GM18951 (cell line): ENCODE results near the gene GM2A.

ENCODE experiments used
- POLR2A ChIP-seq: IDR thresholded peaks from 4 replicates; pipeline ENCODE4 v1.6.1; 2011; ENCODE audit warnings: mild to moderate bottlenecking; ENCODE audit not compliant: insufficient read length, insufficient read depth; ENCODE audit errors: extremely low read depth
- in situ Hi-C: fragments of 300-500 bp; cut with MboI; formaldehyde crosslinking; loops from one replicate; pipeline ENCODE4 v1.12.0; 2022; ENCODE audit warnings: low sequenced_read_pairs, mixed read lengths, inconsistent platforms; ENCODE audit not compliant: unreplicated experiment

GM2A gene

GRCh38 chr5:151252762-151253604 is at the start of gene GM2A:
Gene GM2A, plus strand, starts transcription at chr5:151253185. Its CDS starts 32 bp downstream, at chr5:151253217.
- in situ Hi-C loops: no loop called here
- TF ChIP-seq POLR2A: peak; percentile 93

GRCh38 chr5:151204051-151204450 is 48.9 kb upstream of the GM2A start:
- in situ Hi-C loops: no loop called here
- TF ChIP-seq POLR2A: no peak

GRCh38 chr5:151205411-151205810 is 47.6 kb upstream of the GM2A start:
- in situ Hi-C loops: no loop called here
- no peak for TF ChIP-seq POLR2A

GRCh38 chr5:151208481-151208914 is 44.5 kb upstream of the GM2A start:
- in situ Hi-C loops: no loop called here
- no peak for TF ChIP-seq POLR2A

- in situ Hi-C loops: no loop called here
- TF ChIP-seq POLR2A: no peak
Measured at GRCh38 chr5:151212406-151212798, 40.6 kb upstream of the GM2A start.

GRCh38 chr5:151213803-151214613 is 39.0 kb upstream of the GM2A start:
- in situ Hi-C loops: no loop called here
- peak; percentile 90 for TF ChIP-seq POLR2A

- TF ChIP-seq POLR2A: peak; percentile 56
- in situ Hi-C loops: no loop called here
Measured at GRCh38 chr5:151214614-151215545, 38.1 kb upstream of the GM2A start.

- no peak for TF ChIP-seq POLR2A
- in situ Hi-C loops: no loop called here
Measured at GRCh38 chr5:151215546-151215880, 37.5 kb upstream of the GM2A start.

GRCh38 chr5:151216781-151217180 is 36.2 kb upstream of the GM2A start:
- TF ChIP-seq POLR2A: no peak
- in situ Hi-C loops: no loop called here

GRCh38 chr5:151218177-151218576 is 34.8 kb upstream of the GM2A start:
- in situ Hi-C loops: no loop called here
- no peak for TF ChIP-seq POLR2A

GRCh38 chr5:151219138-151219537 is 33.8 kb upstream of the GM2A start:
- TF ChIP-seq POLR2A: no peak
- in situ Hi-C loops: no loop called here

- in situ Hi-C loops: no loop called here
- no peak for TF ChIP-seq POLR2A
Measured at GRCh38 chr5:151219789-151220188, 33.2 kb upstream of the GM2A start.

GRCh38 chr5:151221574-151221973 is 31.4 kb upstream of the GM2A start:
- in situ Hi-C loops: no loop called here
- no peak for TF ChIP-seq POLR2A
